GM12878 (cell line): ENCODE results near the gene FTO. TPM values are rescaled to one million over a fixed set of nuclear protein-coding genes. Genes with fewer than 3 reads are reported as not detected.

Experiments
- ATAC-seq: fragments of 200-7000 bp; cut with Tn5 transposase; 3 replicates; pipeline ENCODE4 v1.9.1; 2020; ENCODE audit warnings: mild to moderate bottlenecking, moderate library complexity
- BruUV-seq: library from RNA; stranded (reverse); fragments of 400-500 nt; replicated peaks from 2 replicates; lab custom pipeline; 2021; lab: Mats Ljungman, UMichigan
- CTCF ChIA-PET: fragments of 300-600 bp; sonication (Branson Sonifier 250); formaldehyde crosslinking; extraction: SDS; loops from one replicate; lab custom pipeline; 2021; ENCODE audit warnings: inconsistent platforms; lab: Yijun Ruan, JAX
- POLR2A ChIA-PET: fragments of 350-600 bp; formaldehyde crosslinking; extraction: SDS; loops from one replicate; lab custom pipeline; 2021; ENCODE audit warnings: inconsistent platforms; lab: Charles Lee
- RAD21 ChIA-PET: fragments of 300-600 bp; sonication (Branson Sonifier 250); formaldehyde crosslinking; loops from one replicate; lab custom pipeline; 2023; ENCODE audit warnings: antibody characterized with exemption; ENCODE audit not compliant: unreplicated experiment; lab: Charles Lee
- SMC1A ChIA-PET: fragments of 300-600 bp; sonication (Branson Sonifier 250); formaldehyde crosslinking; loops from one replicate; lab custom pipeline; 2023; ENCODE audit not compliant: unreplicated experiment, uncharacterized antibody; lab: Charles Lee
- DNase-seq: peaks from one replicate; pipeline ENCODE4 v3.0.0-alpha.2; 2011; ENCODE audit warnings: low read depth, low spot score
- FAIRE-seq: peaks from 3 replicates; lab custom pipeline; 2011; peaks lifted over from hg19 to GRCh38; lab: Jason Lieb, UNC
- H2AFZ ChIP-seq: 2 replicates; pipeline ENCODE4 v1.6.0; 2011; ENCODE audit warnings: low read depth, low read length, control low read depth; ENCODE audit not compliant: control insufficient read depth
- H3K27ac ChIP-seq: 2 replicates; pipeline ENCODE4 v1.5.1; 2011; ENCODE audit warnings: control low read depth; ENCODE audit not compliant: control insufficient read depth, insufficient read depth
- H3K27me3 ChIP-seq, 2 experiments: replicated peaks in 1 of 2; 2 replicates each; pipeline versions ENCODE4 v1.6.0 to v1.6.1; 2011; ENCODE audit warnings: low read length in 1 of 2; ENCODE audit not compliant: control insufficient read depth in 2 of 2, insufficient read depth in 2 of 2
- H3K36me3 ChIP-seq, 2 experiments: 2 replicates each; pipeline ENCODE4 v1.5.1; 2011; ENCODE audit warnings: low read length in 1 of 2; ENCODE audit not compliant: control insufficient read depth in 2 of 2, insufficient read depth in 2 of 2
- H3K4me1 ChIP-seq: 2 replicates; pipeline ENCODE4 v1.6.1; 2011; ENCODE audit warnings: mild to moderate bottlenecking, low read length, moderate library complexity, mixed read lengths; ENCODE audit not compliant: control insufficient read depth, insufficient read depth
- H3K4me2 ChIP-seq: 2 replicates; pipeline ENCODE4 v1.6.0; 2011; ENCODE audit warnings: control low read depth; ENCODE audit not compliant: control insufficient read depth, insufficient read depth
- H3K4me3 ChIP-seq: fragments of 200-600 bp; sonication (generic); 2 replicates; pipeline ENCODE4 v1.5.1; 2016
- H3K79me2 ChIP-seq: 2 replicates; pipeline ENCODE4 v1.6.0; 2011; ENCODE audit warnings: low read length; ENCODE audit not compliant: control insufficient read depth, insufficient read depth
- H3K9ac ChIP-seq: 2 replicates; pipeline ENCODE4 v1.8.0; 2011; ENCODE audit warnings: low read length, control low read depth, mixed read lengths; ENCODE audit not compliant: control insufficient read depth, insufficient read depth
- H3K9me3 ChIP-seq: replicated peaks from 3 replicates; pipeline ENCODE4 v1.5.1; 2011; ENCODE audit warnings: mild to moderate bottlenecking, low read length; ENCODE audit not compliant: control insufficient read depth, insufficient read depth
- H4K20me1 ChIP-seq: 2 replicates; pipeline ENCODE4 v1.6.0; 2011; ENCODE audit not compliant: control insufficient read depth, insufficient read depth
- CTCF ChIP-seq, 3 experiments: IDR thresholded peaks in 2 of 3; conservative IDR thresholded peaks in 1 of 3; 2 replicates each; pipeline ENCODE4 v1.5.1; 2011; ENCODE audit warnings: low read depth in 3 of 3, low read length in 3 of 3, mild to moderate bottlenecking in 3 of 3, control low read depth in 2 of 3, moderate library complexity in 2 of 3, inconsistent platforms in 1 of 3, mixed read lengths in 1 of 3; ENCODE audit not compliant: control insufficient read depth in 2 of 3, insufficient read depth in 1 of 3; ENCODE audit errors: extremely low read depth in 1 of 3
- FOS ChIP-seq: IDR thresholded peaks from 3 replicates; pipeline ENCODE4 v1.6.1; 2011; ENCODE audit warnings: borderline replicate concordance; ENCODE audit not compliant: insufficient read length; ENCODE audit errors: extremely low read depth
- HSF1 ChIP-seq: fragments of 150-350 bp; IDR thresholded peaks from 2 replicates; pipeline ENCODE4 v1.6.1; 2014; ENCODE audit warnings: mild to moderate bottlenecking, low read depth, low read length
- IRF5 ChIP-seq: fragments of 450-650 bp; IDR thresholded peaks from 2 replicates; pipeline ENCODE4 v1.6.1; 2017; ENCODE audit warnings: borderline replicate concordance
- JUND ChIP-seq: IDR thresholded peaks from 2 replicates; pipeline ENCODE4 v1.6.1; 2012; ENCODE audit warnings: low read depth, mild to moderate bottlenecking, low read length, improper control_type of control experiment, moderate library complexity
- NKRF ChIP-seq: fragments of 450-650 bp; conservative IDR thresholded peaks from 2 replicates; pipeline ENCODE4 v1.6.1; 2017; ENCODE audit warnings: mild to moderate bottlenecking, moderate library complexity
- POLR2A ChIP-seq: IDR thresholded peaks from 2 replicates; pipeline ENCODE4 v1.6.1; 2011; ENCODE audit warnings: low read depth, mild to moderate bottlenecking, low read length
- POLR2AphosphoS2 ChIP-seq: IDR thresholded peaks from 2 replicates; pipeline ENCODE4 v1.6.1; 2011; ENCODE audit warnings: low read depth, mild to moderate bottlenecking, low read length, improper control_type of control experiment, moderate library complexity
- RB1 ChIP-seq: fragments of 450-650 bp; formaldehyde crosslinking; IDR thresholded peaks from 2 replicates; pipeline ENCODE4 v1.6.1; 2017; ENCODE audit warnings: mild to moderate bottlenecking, borderline replicate concordance
- SREBF1 ChIP-seq: IDR thresholded peaks from 2 replicates; pipeline ENCODE4 v1.6.1; 2012; ENCODE audit warnings: mild to moderate bottlenecking, low read length
- SREBF2 ChIP-seq: IDR thresholded peaks from 2 replicates; pipeline ENCODE4 v1.6.1; 2012; ENCODE audit warnings: mild to moderate bottlenecking, low read length
- SUPT20H ChIP-seq: IDR thresholded peaks from 2 replicates; pipeline ENCODE4 v1.6.1; 2011; ENCODE audit warnings: low read depth, mild to moderate bottlenecking, low read length, moderate library complexity, borderline replicate concordance; ENCODE audit not compliant: control insufficient read depth
- ZNF24 ChIP-seq: fragments of 450-650 bp; IDR thresholded peaks from 2 replicates; pipeline ENCODE4 v1.6.1; 2017; ENCODE audit warnings: antibody characterized with exemption, mild to moderate bottlenecking
- ZSCAN29 ChIP-seq: fragments of 450-650 bp; IDR thresholded peaks from 2 replicates; pipeline ENCODE4 v1.6.1; 2017; ENCODE audit warnings: mild to moderate bottlenecking, moderate library complexity
- WGBS: methylation state at CpG from one replicate; pipeline ENCODE4 v1.1.6; 2016; ENCODE audit warnings: low lambda C conversion rate; ENCODE audit not compliant: insufficient replicate concordance, insufficient coverage; ENCODE audit errors: missing lambda C conversion rate; 5-methylcytosine and 5-hydroxymethylcytosine counted together
- in situ Hi-C: fragments of 300-500 bp; cut with MboI; formaldehyde crosslinking; loops from 9 replicates; pipeline ENCODE4 v1.14.3; 2018; ENCODE audit warnings: mixed read lengths
- intact Hi-C: fragments of 100-400 bp; cut with micrococcal nuclease; formaldehyde crosslinking; loops from one replicate; pipeline ENCODE4 v1.14.2; 2022; ENCODE audit not compliant: unreplicated experiment
- polyA plus RNA-seq, 11 experiments: library from polyadenylated mRNA; depleted of rRNA in 4 of 11; unstranded in 6 of 11; stranded (reverse) in 5 of 11; fragments of >200 nt; fragmentation: Nextera tagmentation in 4 of 11; fragmentation: Illumina TruSeq in 1 of 11; extraction: Ambion mirVana in 4 of 11; extraction: Trizol in 1 of 11; gene quantifications; 1 replicate in 1 of 11; 2 replicates in 10 of 11; pipeline versions ENCODE4 v1.2.1 to v1.2.3, GENCODE V29; 2011 to 2016; ENCODE audit warnings: inconsistent platforms in 2 of 11, missing spikeins in 2 of 11, low read depth in 1 of 11
- total RNA-seq, 4 experiments: library from RNA; depleted of rRNA in 3 of 4; stranded (reverse); fragments of >200 nt in 3 of 4; fragmentation: Illumina TruSeq in 1 of 4; extraction: Trizol in 1 of 4; gene quantifications; 2 replicates each; pipeline versions ENCODE4 v1.2.1 to v1.2.3, GENCODE V29; 2013 to 2021

The FTO gene
- total and polyA plus RNA-seq, 10 of the 15 experiments (the other 5 are each of a cell fraction or from before 2014, with no cell fraction given): 20.1 to 55.0 (median 47.0) TPM

GRCh38 chr16:53884748-53885147 is 180.8 kb downstream of the FTO start (continued):
- TF ChIP-seq IRF5 (no peak), ZSCAN29 (no peak), JUND (no peak), FOS (no peak), ZNF24 (no peak), NKRF (no peak)
- TF ChIP-seq, all 136 proteins: peak for 0

GRCh38 chr16:53886482-53887378 is 182.8 kb downstream of the FTO start:
- no peak overlapping the region for H2AFZ ChIP-seq
- BruUV-seq: no TSS peak
- H3K4me1 ChIP-seq: no peaks in the 10 kb centered on the region
- H3K4me2 ChIP-seq: no peak overlapping the region
- H3K27me3 ChIP-seq: no peaks in the 10 kb centered on the region
- POLR2A ChIA-PET: no interaction called here
- H3K9ac ChIP-seq: no peak overlapping the region
- FAIRE-seq: no peak
- peaks cover 0 to 2% of the 10 kb centered on the region in 2 experiments; a peak in 1 of 4 replicates for H3K36me3 ChIP-seq
- SMC1A ChIA-PET: interaction anchor here (1.2 kb wide), 1 partner anchor 337 kb away, joined by 5 read pairs; no protein-coding TSS in a partner anchor
- H3K9me3 ChIP-seq: no peaks in the 10 kb centered on the region
- no peak for DNase-seq
- H4K20me1 ChIP-seq: no peaks in the 10 kb centered on the region
- RAD21 ChIA-PET: interaction anchor here (1.4 kb wide), 1 partner anchor 113 kb away, joined by 3 read pairs; no protein-coding TSS in a partner anchor
- in situ Hi-C loops (no loop called here), intact Hi-C loops (no loop called here)
- CTCF ChIA-PET: interaction anchor here (0.6 to 1.0 kb wide), 3 partner anchors 9 to 248 kb away, joined by 3 to 4 read pairs (median 3); no protein-coding TSS in a partner anchor
- ATAC-seq: no peak
- 88% methylated on average over 7 of the region's 7 CpGs for WGBS
- no peak overlapping the region for H3K27ac ChIP-seq
- no peak overlapping the region for H3K4me3 ChIP-seq
- no peaks in the 10 kb centered on the region for H3K79me2 ChIP-seq
- TF ChIP-seq ZNF24: no peak
- TF ChIP-seq SREBF1: no peak
- TF ChIP-seq POLR2A: no peak
- TF ChIP-seq POLR2AphosphoS2: no peak
- TF ChIP-seq SREBF2: no peak
- TF ChIP-seq CTCF (IDR thresholded peaks at IDR 0.05 in 2 of 3, conservative IDR thresholded peaks at IDR 0.05 in 1 of 3; ENCODE audit: control insufficient read depth in 2 of 3, extremely low read depth in 1 of 3, insufficient read depth in 1 of 3, low read depth in 3 of 3, low read length in 3 of 3): no peak
- TF ChIP-seq RB1: no peak
- no peak for TF ChIP-seq HSF1
- no peak for TF ChIP-seq SUPT20H
